GM12878 (cell line): ENCODE results near the gene NFATC1. TPM values are rescaled to one million over a fixed set of nuclear protein-coding genes. Genes with fewer than 3 reads are reported as not detected.

ENCODE experiments used
- ATAC-seq: fragments of 200-7000 bp; cut with Tn5 transposase; 3 replicates; pipeline ENCODE4 v1.9.1; 2020; ENCODE audit warnings: mild to moderate bottlenecking, moderate library complexity
- BruUV-seq: library from RNA; stranded (reverse); fragments of 400-500 nt; replicated peaks from 2 replicates; lab custom pipeline; 2021; lab: Mats Ljungman, UMichigan
- CTCF ChIA-PET: fragments of 300-600 bp; sonication (Branson Sonifier 250); formaldehyde crosslinking; extraction: SDS; loops from one replicate; lab custom pipeline; 2021; ENCODE audit warnings: inconsistent platforms; lab: Yijun Ruan, JAX
- POLR2A ChIA-PET: fragments of 350-600 bp; formaldehyde crosslinking; extraction: SDS; loops from one replicate; lab custom pipeline; 2021; ENCODE audit warnings: inconsistent platforms; lab: Charles Lee
- RAD21 ChIA-PET: fragments of 300-600 bp; sonication (Branson Sonifier 250); formaldehyde crosslinking; loops from one replicate; lab custom pipeline; 2023; ENCODE audit warnings: antibody characterized with exemption; ENCODE audit not compliant: unreplicated experiment; lab: Charles Lee
- SMC1A ChIA-PET: fragments of 300-600 bp; sonication (Branson Sonifier 250); formaldehyde crosslinking; loops from one replicate; lab custom pipeline; 2023; ENCODE audit not compliant: unreplicated experiment, uncharacterized antibody; lab: Charles Lee
- DNase-seq: peaks from one replicate; pipeline ENCODE4 v3.0.0-alpha.2; 2011; ENCODE audit warnings: low read depth, low spot score
- FAIRE-seq: peaks from 3 replicates; lab custom pipeline; 2011; peaks lifted over from hg19 to GRCh38; lab: Jason Lieb, UNC
- H2AFZ ChIP-seq: 2 replicates; pipeline ENCODE4 v1.6.0; 2011; ENCODE audit warnings: low read depth, low read length, control low read depth; ENCODE audit not compliant: control insufficient read depth
- H3K27ac ChIP-seq: 2 replicates; pipeline ENCODE4 v1.5.1; 2011; ENCODE audit warnings: control low read depth; ENCODE audit not compliant: control insufficient read depth, insufficient read depth
- H3K27me3 ChIP-seq, 2 experiments: replicated peaks in 1 of 2; 2 replicates each; pipeline versions ENCODE4 v1.6.0 to v1.6.1; 2011; ENCODE audit warnings: low read length in 1 of 2; ENCODE audit not compliant: control insufficient read depth in 2 of 2, insufficient read depth in 2 of 2
- H3K36me3 ChIP-seq, 2 experiments: 2 replicates each; pipeline ENCODE4 v1.5.1; 2011; ENCODE audit warnings: low read length in 1 of 2; ENCODE audit not compliant: control insufficient read depth in 2 of 2, insufficient read depth in 2 of 2
- H3K4me1 ChIP-seq: 2 replicates; pipeline ENCODE4 v1.6.1; 2011; ENCODE audit warnings: mild to moderate bottlenecking, low read length, moderate library complexity, mixed read lengths; ENCODE audit not compliant: control insufficient read depth, insufficient read depth
- H3K4me2 ChIP-seq: 2 replicates; pipeline ENCODE4 v1.6.0; 2011; ENCODE audit warnings: control low read depth; ENCODE audit not compliant: control insufficient read depth, insufficient read depth
- H3K4me3 ChIP-seq: fragments of 200-600 bp; sonication (generic); 2 replicates; pipeline ENCODE4 v1.5.1; 2016
- H3K79me2 ChIP-seq: 2 replicates; pipeline ENCODE4 v1.6.0; 2011; ENCODE audit warnings: low read length; ENCODE audit not compliant: control insufficient read depth, insufficient read depth
- H3K9ac ChIP-seq: 2 replicates; pipeline ENCODE4 v1.8.0; 2011; ENCODE audit warnings: low read length, control low read depth, mixed read lengths; ENCODE audit not compliant: control insufficient read depth, insufficient read depth
- H3K9me3 ChIP-seq: replicated peaks from 3 replicates; pipeline ENCODE4 v1.5.1; 2011; ENCODE audit warnings: mild to moderate bottlenecking, low read length; ENCODE audit not compliant: control insufficient read depth, insufficient read depth
- H4K20me1 ChIP-seq: 2 replicates; pipeline ENCODE4 v1.6.0; 2011; ENCODE audit not compliant: control insufficient read depth, insufficient read depth
- ATF7 ChIP-seq: fragments of 450-650 bp; IDR thresholded peaks from 2 replicates; pipeline ENCODE4 v1.6.1; 2016; ENCODE audit warnings: low read depth, mild to moderate bottlenecking
- BCLAF1 ChIP-seq: fragments of 450-650 bp; IDR thresholded peaks from 2 replicates; pipeline ENCODE4 v1.6.1; 2017; ENCODE audit warnings: antibody characterized with exemption, mild to moderate bottlenecking, moderate library complexity
- CBX5 ChIP-seq: sonication (generic); IDR thresholded peaks from 2 replicates; pipeline ENCODE4 v1.6.1; 2016; ENCODE audit warnings: low read depth, moderate library complexity, mild to moderate bottlenecking, inconsistent platforms
- CUX1 ChIP-seq: IDR thresholded peaks from 2 replicates; pipeline ENCODE4 v1.6.1; 2012; ENCODE audit warnings: improper control_type of control experiment, low read depth, low read length; ENCODE audit not compliant: insufficient replicate concordance
- EGR1 ChIP-seq, 2 experiments: IDR thresholded peaks; 1 replicate in 1 of 2; 2 replicates in 1 of 2; pipeline ENCODE4 v1.6.1; 2011 to 2012; ENCODE audit warnings: low read depth in 2 of 2, low read length in 2 of 2, borderline replicate concordance in 1 of 2, mild to moderate bottlenecking in 1 of 2, moderate library complexity in 1 of 2
- ESRRA ChIP-seq: IDR thresholded peaks from 2 replicates; pipeline ENCODE4 v1.6.1; 2012; ENCODE audit warnings: mild to moderate bottlenecking, low read length, improper control_type of control experiment
- HDGF ChIP-seq: fragments of 450-650 bp; IDR thresholded peaks from 2 replicates; pipeline ENCODE4 v1.6.1; 2016; ENCODE audit warnings: antibody characterized with exemption
- IKZF2 ChIP-seq, 2 experiments: fragments of 450-650 bp; IDR thresholded peaks; 2 replicates each; pipeline ENCODE4 v1.6.1; 2017; ENCODE audit warnings: mild to moderate bottlenecking in 2 of 2, moderate library complexity in 2 of 2
- IRF4 ChIP-seq: IDR thresholded peaks from 2 replicates; pipeline ENCODE4 v1.6.1; 2011; ENCODE audit warnings: low read depth, low read length
- MAX ChIP-seq: IDR thresholded peaks from 2 replicates; pipeline ENCODE4 v1.6.1; 2012; ENCODE audit warnings: low read depth, low read length, improper control_type of control experiment
- MTA2 ChIP-seq: fragments of 450-650 bp; IDR thresholded peaks from 2 replicates; pipeline ENCODE4 v1.6.1; 2016; ENCODE audit warnings: low read depth, mild to moderate bottlenecking, moderate library complexity
- PAX8 ChIP-seq: fragments of 450-650 bp; IDR thresholded peaks from 2 replicates; pipeline ENCODE4 v1.6.1; 2017; ENCODE audit warnings: mild to moderate bottlenecking, moderate library complexity
- POLR2A ChIP-seq: IDR thresholded peaks from 2 replicates; pipeline ENCODE4 v1.6.1; 2011; ENCODE audit warnings: low read depth, mild to moderate bottlenecking, low read length
- SP1 ChIP-seq: IDR thresholded peaks from one replicate; pipeline ENCODE4 v1.6.1; 2011; ENCODE audit warnings: low read depth, low read length
- TAF1 ChIP-seq: IDR thresholded peaks from 2 replicates; pipeline ENCODE4 v1.6.1; 2011; ENCODE audit warnings: mild to moderate bottlenecking, low read depth, low read length, borderline replicate concordance
- TCF12 ChIP-seq: IDR thresholded peaks from 2 replicates; pipeline ENCODE4 v1.6.1; 2011; ENCODE audit warnings: low read depth, mild to moderate bottlenecking, low read length
- WRNIP1 ChIP-seq: IDR thresholded peaks from 2 replicates; pipeline ENCODE4 v1.6.1; 2011; ENCODE audit warnings: low read depth, low read length, improper control_type of control experiment, borderline replicate concordance
- ZNF207 ChIP-seq: fragments of 450-650 bp; IDR thresholded peaks from 2 replicates; pipeline ENCODE4 v1.6.1; 2014; ENCODE audit warnings: antibody characterized with exemption, mild to moderate bottlenecking, borderline replicate concordance
- ZZZ3 ChIP-seq: IDR thresholded peaks from 2 replicates; pipeline ENCODE4 v1.6.1; 2011; ENCODE audit warnings: low read depth; ENCODE audit not compliant: control insufficient read depth, insufficient read length
- WGBS: methylation state at CpG from one replicate; pipeline ENCODE4 v1.1.6; 2016; ENCODE audit warnings: low lambda C conversion rate; ENCODE audit not compliant: insufficient replicate concordance, insufficient coverage; ENCODE audit errors: missing lambda C conversion rate; 5-methylcytosine and 5-hydroxymethylcytosine counted together
- in situ Hi-C: fragments of 300-500 bp; cut with MboI; formaldehyde crosslinking; loops from 9 replicates; pipeline ENCODE4 v1.14.3; 2018; ENCODE audit warnings: mixed read lengths
- intact Hi-C: fragments of 100-400 bp; cut with micrococcal nuclease; formaldehyde crosslinking; loops from one replicate; pipeline ENCODE4 v1.14.2; 2022; ENCODE audit not compliant: unreplicated experiment
- polyA plus RNA-seq, 11 experiments: library from polyadenylated mRNA; depleted of rRNA in 4 of 11; unstranded in 6 of 11; stranded (reverse) in 5 of 11; fragments of >200 nt; fragmentation: Nextera tagmentation in 4 of 11; fragmentation: Illumina TruSeq in 1 of 11; extraction: Ambion mirVana in 4 of 11; extraction: Trizol in 1 of 11; gene quantifications; 1 replicate in 1 of 11; 2 replicates in 10 of 11; pipeline versions ENCODE4 v1.2.1 to v1.2.3, GENCODE V29; 2011 to 2016; ENCODE audit warnings: inconsistent platforms in 2 of 11, missing spikeins in 2 of 11, low read depth in 1 of 11
- total RNA-seq, 4 experiments: library from RNA; depleted of rRNA in 3 of 4; stranded (reverse); fragments of >200 nt in 3 of 4; fragmentation: Illumina TruSeq in 1 of 4; extraction: Trizol in 1 of 4; gene quantifications; 2 replicates each; pipeline versions ENCODE4 v1.2.1 to v1.2.3, GENCODE V29; 2013 to 2021

NFATC1 gene
- total and polyA plus RNA-seq, 10 of the 15 experiments (the other 5 are each of a cell fraction or from before 2014, with no cell fraction given), result 0.84 to 20.8 (median 5.1) TPM

DNA sequence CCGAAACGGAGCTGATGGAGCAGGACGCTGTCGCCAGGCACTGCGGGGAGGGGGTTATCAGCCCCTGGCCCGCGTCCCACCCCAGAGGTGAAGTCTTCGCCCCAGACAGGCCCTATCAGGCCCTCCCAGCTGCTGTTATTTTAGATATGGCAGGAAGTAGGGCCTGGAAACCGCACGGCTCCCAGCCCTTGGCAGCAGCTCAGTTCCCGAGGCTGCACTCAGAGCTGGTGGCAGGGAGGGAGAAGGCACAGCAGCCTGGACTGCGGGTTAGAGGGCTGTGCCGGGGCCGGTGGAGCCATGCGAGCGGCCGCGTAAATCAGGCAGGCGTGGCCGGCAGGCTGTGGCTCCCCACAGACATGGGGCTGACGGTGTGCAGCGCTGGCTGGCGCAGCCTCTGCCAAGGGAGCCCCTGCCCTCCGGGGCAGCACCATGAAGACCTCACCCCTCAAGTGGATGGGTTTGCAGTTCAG, 111.4 kb downstream of the NFATC1 start:
- BruUV-seq, result no TSS peak
- DNase-seq (no peak), FAIRE-seq (no peak), ATAC-seq (peak; percentile 28)
- Histone ChIP-seq H3K9me3 (no peaks in the 10 kb centered on the region), H3K9ac (no peak overlapping the region), H3K4me2 (peak overlapping the region; percentile 60), H3K36me3 (no peaks in the 10 kb centered on the region), H4K20me1 (no peaks in the 10 kb centered on the region), H3K4me1 (peaks cover 33% of the 10 kb centered on the region), H3K27ac (no peak overlapping the region; the same call in 1 of the 2 replicates), H3K4me3 (no peak overlapping the region), H2AFZ (peak overlapping the region; percentile 16; the same call in 1 of the 2 replicates), H3K27me3 (no peaks in the 10 kb centered on the region), H3K79me2 (no peaks in the 10 kb centered on the region)
- 52% methylated on average over 24 of the region's 24 CpGs for WGBS
- ChIA-PET SMC1A (no interaction called here), RAD21 (interaction anchor here (1.0 to 4.1 kb wide), 3 partner anchors 16 to 71 kb away, joined by 3 to 19 read pairs (median 5); no protein-coding TSS in a partner anchor), CTCF (no interaction called here), POLR2A (interaction anchor here (0.7 to 1.6 kb wide), 3 partner anchors 16 to 109 kb away, joined by 3 to 5 read pairs (median 5); no protein-coding TSS in a partner anchor)
- in situ Hi-C loops, result no loop called here
- intact Hi-C loops, result loop anchor here (5.0 kb wide), 1 partner anchor 40 kb away; no protein-coding TSS in a partner anchor
- TF ChIP-seq WRNIP1, result no peak
- no peak for TF ChIP-seq MAX
- no peak for TF ChIP-seq HDGF
- TF ChIP-seq TCF12, result no peak
- TF ChIP-seq IRF4, result no peak
- TF ChIP-seq TAF1, result no peak
- no peak for TF ChIP-seq SP1
- no peak for TF ChIP-seq EGR1 (IDR thresholded peaks at IDR 0.05; ENCODE audit: borderline replicate concordance in 1 of 2, low read depth in 2 of 2, low read length in 2 of 2)
- no peak for TF ChIP-seq CBX5
- no peak for TF ChIP-seq IKZF2 (IDR thresholded peaks at IDR 0.05)
- TF ChIP-seq ATF7, result no peak
- TF ChIP-seq CUX1, result no peak
- peak; percentile 28; the same call in 1 of the 2 replicates for TF ChIP-seq POLR2A
- TF ChIP-seq PAX8, result no peak
- TF ChIP-seq MTA2, result no peak
- TF ChIP-seq ZZZ3, result no peak
- no peak for TF ChIP-seq ZNF207
- no peak for TF ChIP-seq BCLAF1
- no peak for TF ChIP-seq ESRRA
